Stimulated activated CD4-positive, alpha-beta T cell treated with anti-CD3 and anti-CD28 coated beads, Interleukin-1b, Interleukin-23, amount 100 ng/mL, for 24 hours (primary cell): Measurements from ENCODE around the gene UAP1L1.

Experiments
- DNase-seq, 4 experiments: peaks; one replicate each; pipeline ENCODE4 v3.0.0-alpha.2; 2020; ENCODE audit warnings: low read depth in 4 of 4, low spot score in 1 of 4

Gene UAP1L1

DNA sequence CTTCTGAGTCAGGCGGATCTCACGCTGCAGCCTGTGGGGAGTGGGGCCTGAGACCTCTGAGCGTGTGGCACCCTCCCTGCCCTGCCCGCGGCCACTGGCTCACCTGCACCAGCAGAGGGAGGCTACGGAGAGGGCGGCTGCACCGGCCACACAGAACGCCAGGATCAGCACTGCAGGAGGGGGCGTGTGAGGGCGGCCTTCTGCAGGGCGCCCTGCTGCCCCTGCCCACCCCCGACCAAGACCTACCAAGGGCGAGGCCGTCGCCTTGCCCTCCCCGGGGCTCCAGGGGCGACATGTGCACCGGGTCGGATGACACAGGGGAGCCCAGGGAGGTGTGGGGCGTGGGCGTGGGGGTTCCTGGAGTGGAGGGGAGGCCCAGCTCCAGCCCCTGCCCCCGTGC lies 36.7 kb upstream of the UAP1L1 start:
- no peak for DNase-seq

DNA sequence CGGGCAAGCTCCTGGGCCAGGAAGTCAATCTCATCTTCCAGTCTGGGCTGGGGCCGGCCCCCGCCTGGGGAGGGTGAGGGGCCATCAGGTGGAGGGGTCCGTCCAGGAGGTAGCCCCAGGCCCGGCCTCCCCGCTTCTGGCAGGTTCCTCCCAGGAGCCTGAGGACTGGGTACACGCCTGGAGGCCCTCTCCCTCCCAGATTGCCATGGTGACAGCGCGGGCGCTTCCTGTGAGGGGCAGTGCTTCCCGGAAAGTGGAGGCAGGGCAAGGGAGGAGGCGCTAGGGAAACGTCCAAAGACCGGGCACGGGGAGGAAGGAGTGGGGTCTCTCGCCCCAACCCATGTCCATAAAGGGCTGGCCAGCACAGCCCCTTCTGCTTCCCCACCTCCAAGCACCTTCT lies 36.2 kb upstream of the UAP1L1 start:
- no peak for DNase-seq

- DNase-seq = no peak
These were observed 34.3 kb upstream of the UAP1L1 start for GRCh38 chr9:137042751-137043727.

DNA sequence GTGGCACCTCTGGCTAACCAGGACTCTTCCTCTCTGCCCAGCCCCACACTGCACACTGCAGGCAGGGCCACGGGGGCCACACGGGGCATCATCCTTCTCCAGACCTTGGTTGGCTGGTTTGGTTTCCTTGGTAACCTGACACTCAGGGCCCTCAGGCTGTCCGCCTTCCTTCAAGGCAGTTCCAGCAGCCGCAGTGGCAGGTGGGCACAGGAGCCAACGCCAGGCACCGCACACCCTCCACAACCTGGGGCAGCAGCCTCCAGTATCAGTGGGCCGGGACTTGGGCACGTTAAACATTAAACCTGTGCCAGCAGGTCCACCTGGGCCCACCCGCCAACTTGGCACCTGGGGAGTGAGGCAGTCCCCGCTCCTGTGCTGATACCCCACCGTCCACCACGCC lies 33.3 kb upstream of the UAP1L1 start:
- no peak for DNase-seq

GRCh38 chr9:137044502-137045177 lies 32.7 kb upstream of the UAP1L1 start:
- DNase-seq = no peak

- no peak for DNase-seq
These were observed 31.8 kb upstream of the UAP1L1 start for GRCh38 chr9:137045294-137046087.

DNA sequence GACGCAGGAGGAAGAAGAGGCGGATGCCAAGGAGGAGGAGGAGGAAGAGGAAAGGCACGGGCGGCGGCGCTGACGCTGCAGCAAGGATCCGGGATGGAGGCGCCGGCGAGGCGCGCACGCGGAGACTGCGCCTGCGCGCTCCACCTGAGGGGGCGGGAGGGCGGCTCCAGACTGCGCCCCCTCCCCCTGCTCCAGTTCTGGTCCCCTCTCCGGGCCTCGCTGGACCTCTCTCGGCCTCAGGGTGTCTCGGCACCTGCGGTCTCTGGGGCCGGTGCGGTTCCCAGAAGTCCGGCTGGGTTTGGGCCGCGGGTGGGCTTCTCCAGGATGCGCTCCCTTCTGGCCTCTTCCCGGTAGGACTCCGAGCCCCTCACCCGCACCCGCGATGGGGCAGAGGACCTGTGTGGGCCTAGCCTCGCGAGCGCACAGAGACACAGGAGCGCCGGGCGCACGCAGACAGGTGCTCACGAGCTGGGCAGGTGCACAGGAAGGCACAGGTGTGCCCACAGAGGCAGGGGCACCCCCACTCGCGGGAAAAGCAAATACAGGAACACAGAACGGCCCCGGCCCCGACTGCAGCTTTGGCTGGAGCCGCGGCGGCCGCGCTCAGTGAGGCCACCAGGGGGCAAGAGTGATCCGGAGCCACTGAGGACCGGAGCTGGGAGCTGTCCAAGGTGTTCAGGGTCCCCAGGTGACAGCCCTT lies 31.1 kb upstream of the UAP1L1 start, which contains the start of gene NPDC1:
Gene NPDC1 (minus strand): TSS at position 90 of the 700 bp plus-strand sequence. CDS start 188 bp downstream, outside the sequence.
- DNase-seq = peak; percentile 60 to 75 (median 70)

- DNase-seq = no peak
These were observed 28.4 kb upstream of the UAP1L1 start for GRCh38 chr9:137048655-137049543.

- peak in 1 of 4 experiments; percentile 43 for DNase-seq
These were observed 27.5 kb upstream of the UAP1L1 start for GRCh38 chr9:137049544-137050449.

- DNase-seq = no peak
These were observed 26.7 kb upstream of the UAP1L1 start for GRCh38 chr9:137050570-137050969.

GRCh38 chr9:137051145-137051724 lies 26.1 kb upstream of the UAP1L1 start:
- DNase-seq = no peak

GRCh38 chr9:137052293-137052692 lies 25.0 kb upstream of the UAP1L1 start:
- no peak for DNase-seq

DNA sequence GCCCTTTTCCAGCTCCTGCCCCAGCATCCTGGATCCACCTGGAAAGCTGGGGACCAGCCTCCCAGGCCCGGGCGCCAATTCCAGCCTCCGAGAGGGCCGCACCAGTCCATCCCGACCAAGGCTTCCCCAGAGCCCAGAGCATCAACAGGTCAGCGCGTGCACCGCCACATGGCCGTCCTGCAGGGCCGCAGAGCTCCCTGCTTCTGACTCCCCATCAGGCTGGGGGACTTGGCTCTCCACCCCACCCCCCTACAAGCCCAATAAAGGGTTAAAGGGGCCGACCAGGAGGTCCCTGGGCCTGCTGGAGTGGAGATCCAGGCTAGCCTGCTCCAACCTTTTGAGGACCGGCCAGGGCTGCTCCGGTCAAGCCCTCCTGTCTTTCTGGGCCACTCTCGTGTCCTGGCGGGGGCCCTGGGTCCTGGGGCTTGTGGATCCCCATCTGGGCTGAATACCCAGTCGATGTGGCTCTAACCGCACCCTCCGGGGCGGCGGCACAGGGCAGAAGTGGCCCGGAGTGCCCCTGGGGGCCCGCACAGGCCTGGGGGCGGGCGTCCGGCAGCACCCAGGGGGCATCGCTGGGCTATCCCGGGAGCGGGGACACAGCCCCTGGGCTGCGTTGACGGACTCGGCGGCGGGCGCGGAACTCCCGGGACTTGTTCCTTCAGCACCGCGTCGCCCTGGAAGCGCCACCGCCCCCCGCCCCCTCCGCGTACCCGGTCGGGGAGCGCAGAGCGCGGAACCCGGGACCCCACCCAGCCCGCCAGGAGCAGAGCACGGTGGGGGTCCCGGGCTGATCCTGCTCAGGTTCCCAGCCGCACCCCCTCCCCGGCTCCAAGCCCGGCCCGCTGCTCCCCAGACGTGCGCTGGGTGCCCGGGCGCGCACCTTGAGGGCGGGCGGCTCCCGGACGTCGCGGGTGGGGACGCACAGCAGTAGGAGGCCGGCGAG lies 24.0 kb upstream of the UAP1L1 start:
- DNase-seq = no peak

- DNase-seq = peak in 1 of 4 experiments; percentile 44
These were observed 23.1 kb upstream of the UAP1L1 start, which contains the start of gene ENTPD2 for GRCh38 chr9:137053944-137054931. ENTPD2 (minus strand) TSS chr9:137054061; CDS start chr9:137053997, 64 bp downstream.

GRCh38 chr9:137054932-137055384 lies 22.4 kb upstream of the UAP1L1 start:
- DNase-seq = no peak
